ENCODE measurements around the gene DIO2.

The DIO2 gene

GRCh38 chr14:80213602-80214001 lies 2.3 kb upstream of the DIO2 start:
- H3K27me3 ChIP-seq (ENCODE audit: insufficient read depth, low read length), result peaks cover 8% of the 10 kb centered on the region; the same call in 1 of the 2 replicates
- H3K79me2 ChIP-seq (ENCODE audit: control insufficient read depth, insufficient read depth, low read length, unreplicated experiment), result no peaks in the 10 kb centered on the region
- H3K36me3 ChIP-seq (ENCODE audit: insufficient read depth, low read length), result no peaks in the 10 kb centered on the region
- no peak overlapping the region for H2AFZ ChIP-seq (ENCODE audit: low read length, unreplicated experiment)
- H3K4me1 ChIP-seq (ENCODE audit: control insufficient read depth, insufficient read depth, low read length, unreplicated experiment), result peaks cover 20% of the 10 kb centered on the region
- H3K27ac ChIP-seq (ENCODE audit: low read depth, low read length), result no peak overlapping the region
- no peak overlapping the region for H3K4me3 ChIP-seq (ENCODE audit: low read depth, low read length)

DNA sequence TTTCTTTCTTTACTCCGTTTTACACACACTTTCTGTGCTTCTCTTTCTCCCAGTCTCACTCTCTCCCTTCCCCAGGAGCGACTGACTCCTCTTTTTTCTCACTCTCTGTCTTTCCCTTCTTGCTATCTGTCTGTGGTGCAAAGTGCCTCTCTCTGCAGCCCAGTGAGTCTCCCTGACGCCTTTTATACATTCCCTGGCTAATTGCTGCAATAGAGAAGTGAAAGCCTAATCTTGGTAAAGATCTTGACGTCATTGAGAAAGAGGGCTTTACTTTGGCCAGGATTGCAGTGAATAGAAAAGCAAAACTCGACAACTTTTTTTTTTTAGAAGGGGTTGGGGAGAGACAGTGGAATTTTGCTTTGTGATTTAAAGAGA lies 706 bp upstream of the DIO2 start:
- Histone ChIP-seq H3K79me2 (ENCODE audit: control insufficient read depth, insufficient read depth, low read length, unreplicated experiment) (no peaks in the 10 kb centered on the region), H3K36me3 (ENCODE audit: insufficient read depth, low read length) (no peaks in the 10 kb centered on the region), H3K4me1 (ENCODE audit: control insufficient read depth, insufficient read depth, low read length, unreplicated experiment) (peaks cover 19% of the 10 kb centered on the region), H3K4me3 (ENCODE audit: low read depth, low read length) (peak overlapping the region; percentile 85), H3K27ac (ENCODE audit: low read depth, low read length) (no peak overlapping the region), H3K27me3 (ENCODE audit: insufficient read depth, low read length) (peaks cover 8% of the 10 kb centered on the region; the same call in 1 of the 2 replicates), H2AFZ (ENCODE audit: low read length, unreplicated experiment) (peak overlapping the region; percentile 91)

DNA sequence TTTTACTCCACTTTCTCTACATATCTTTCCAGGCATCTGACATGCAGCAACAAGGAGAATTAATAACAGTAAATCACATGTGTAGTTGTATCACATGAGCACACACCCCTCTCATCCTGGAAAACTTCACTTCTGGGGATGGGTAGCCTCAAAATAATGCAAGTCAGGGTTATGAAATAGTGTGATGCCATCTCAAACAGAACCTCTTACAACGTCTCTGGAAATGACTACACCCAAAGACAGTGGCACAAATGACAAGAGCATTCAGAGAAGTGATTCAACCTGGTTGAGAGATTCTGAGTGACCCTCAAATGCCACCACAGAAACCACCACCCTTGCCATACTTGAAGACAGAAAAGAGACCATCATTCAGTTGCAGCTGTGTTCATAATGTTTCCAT lies 2.8 kb downstream of the DIO2 start:
- no peak overlapping the region for H2AFZ ChIP-seq (ENCODE audit: low read length, unreplicated experiment)
- H3K4me1 ChIP-seq (ENCODE audit: control insufficient read depth, insufficient read depth, low read length, unreplicated experiment), result peaks cover 4% of the 10 kb centered on the region
- no peak overlapping the region for H3K4me3 ChIP-seq (ENCODE audit: low read depth, low read length)

GRCh38 chr14:80206351-80207080 lies 4.8 kb downstream of the DIO2 start:
- Histone ChIP-seq H3K4me1 (ENCODE audit: control insufficient read depth, insufficient read depth, low read length, unreplicated experiment) (no peaks in the 10 kb centered on the region), H3K27ac (ENCODE audit: low read depth, low read length) (no peak overlapping the region), H2AFZ (ENCODE audit: low read length, unreplicated experiment) (no peak overlapping the region), H3K79me2 (ENCODE audit: control insufficient read depth, insufficient read depth, low read length, unreplicated experiment) (no peaks in the 10 kb centered on the region), H3K4me3 (ENCODE audit: low read depth, low read length) (no peak overlapping the region), H3K36me3 (ENCODE audit: insufficient read depth, low read length) (no peaks in the 10 kb centered on the region), H3K27me3 (ENCODE audit: insufficient read depth, low read length) (peaks cover 8% of the 10 kb centered on the region; the same call in 1 of the 2 replicates)

More for the DNA sequence above, 2.8 kb downstream of the DIO2 start:
- Histone ChIP-seq H3K27me3 (ENCODE audit: insufficient read depth, low read length) (peaks cover 8% of the 10 kb centered on the region; the same call in 1 of the 2 replicates), H3K36me3 (ENCODE audit: insufficient read depth, low read length) (no peaks in the 10 kb centered on the region), H3K79me2 (ENCODE audit: control insufficient read depth, insufficient read depth, low read length, unreplicated experiment) (no peaks in the 10 kb centered on the region), H3K27ac (ENCODE audit: low read depth, low read length) (no peak overlapping the region)

- no peaks in the 10 kb centered on the region for H3K79me2 ChIP-seq (ENCODE audit: control insufficient read depth, insufficient read depth, low read length, unreplicated experiment)
- H3K27me3 ChIP-seq (ENCODE audit: insufficient read depth, low read length), result no peaks in the 10 kb centered on the region
- H3K27ac ChIP-seq (ENCODE audit: low read depth, low read length), result no peak overlapping the region
- H3K36me3 ChIP-seq (ENCODE audit: insufficient read depth, low read length), result no peaks in the 10 kb centered on the region
- H2AFZ ChIP-seq (ENCODE audit: low read length, unreplicated experiment), result no peak overlapping the region
- no peaks in the 10 kb centered on the region for H3K4me1 ChIP-seq (ENCODE audit: control insufficient read depth, insufficient read depth, low read length, unreplicated experiment)
- H3K4me3 ChIP-seq (ENCODE audit: low read depth, low read length), result no peak overlapping the region
Measured at GRCh38 chr14:80202888-80203562, 8.3 kb downstream of the DIO2 start.

GRCh38 chr14:80200093-80200492 lies 11.2 kb downstream of the DIO2 start:
- Histone ChIP-seq H3K79me2 (ENCODE audit: control insufficient read depth, insufficient read depth, low read length, unreplicated experiment) (no peaks in the 10 kb centered on the region), H3K36me3 (ENCODE audit: insufficient read depth, low read length) (no peaks in the 10 kb centered on the region)

GRCh38 chr14:80188571-80188970 lies 22.7 kb downstream of the DIO2 start:
- no peaks in the 10 kb centered on the region for H3K27me3 ChIP-seq (ENCODE audit: insufficient read depth, low read length)
- H3K4me3 ChIP-seq (ENCODE audit: low read depth, low read length), result no peak overlapping the region
- no peaks in the 10 kb centered on the region for H3K4me1 ChIP-seq (ENCODE audit: control insufficient read depth, insufficient read depth, low read length, unreplicated experiment)
- H3K79me2 ChIP-seq (ENCODE audit: control insufficient read depth, insufficient read depth, low read length, unreplicated experiment), result no peaks in the 10 kb centered on the region
- H3K27ac ChIP-seq (ENCODE audit: low read depth, low read length), result no peak overlapping the region
- H3K36me3 ChIP-seq (ENCODE audit: insufficient read depth, low read length), result no peaks in the 10 kb centered on the region
- H2AFZ ChIP-seq (ENCODE audit: low read length, unreplicated experiment), result no peak overlapping the region

More at GRCh38 chr14:80200093-80200492, 11.2 kb downstream of the DIO2 start:
- H3K27ac ChIP-seq (ENCODE audit: low read depth, low read length), result no peak overlapping the region
- no peak overlapping the region for H3K4me3 ChIP-seq (ENCODE audit: low read depth, low read length)
- no peaks in the 10 kb centered on the region for H3K27me3 ChIP-seq (ENCODE audit: insufficient read depth, low read length)
- no peak overlapping the region for H2AFZ ChIP-seq (ENCODE audit: low read length, unreplicated experiment)
- no peaks in the 10 kb centered on the region for H3K4me1 ChIP-seq (ENCODE audit: control insufficient read depth, insufficient read depth, low read length, unreplicated experiment)

DNA sequence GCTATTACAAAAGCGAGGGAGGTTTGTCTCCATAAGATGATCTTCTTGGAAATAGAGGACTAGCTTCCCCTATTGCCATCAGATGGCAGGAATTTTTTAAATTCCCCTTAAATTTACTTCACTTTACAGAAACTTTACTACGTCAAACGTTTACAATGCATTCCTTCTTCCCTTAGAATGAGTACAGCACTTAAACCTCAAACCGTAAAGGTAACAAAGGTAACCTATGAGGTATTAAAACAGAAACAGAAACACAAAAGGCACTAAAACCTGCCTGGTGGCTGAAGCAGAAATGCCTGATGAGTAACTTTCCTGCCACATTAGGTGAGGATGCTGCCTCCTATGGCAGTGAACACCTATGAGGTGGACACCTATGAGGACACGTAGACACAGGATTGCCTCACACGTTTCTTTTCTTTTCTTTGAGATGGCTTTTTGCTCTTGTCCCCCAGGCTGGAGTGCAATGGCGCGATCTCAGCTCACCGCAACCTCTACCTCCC lies 25.0 kb downstream of the DIO2 start:
- H3K27me3 ChIP-seq (ENCODE audit: insufficient read depth, low read length), result no peaks in the 10 kb centered on the region
- no peaks in the 10 kb centered on the region for H3K4me1 ChIP-seq (ENCODE audit: control insufficient read depth, insufficient read depth, low read length, unreplicated experiment)
- H2AFZ ChIP-seq (ENCODE audit: low read length, unreplicated experiment), result no peak overlapping the region
- H3K4me3 ChIP-seq (ENCODE audit: low read depth, low read length), result no peak overlapping the region
- no peaks in the 10 kb centered on the region for H3K79me2 ChIP-seq (ENCODE audit: control insufficient read depth, insufficient read depth, low read length, unreplicated experiment)
- H3K36me3 ChIP-seq (ENCODE audit: insufficient read depth, low read length), result no peaks in the 10 kb centered on the region
- no peak overlapping the region for H3K27ac ChIP-seq (ENCODE audit: low read depth, low read length)

DNA sequence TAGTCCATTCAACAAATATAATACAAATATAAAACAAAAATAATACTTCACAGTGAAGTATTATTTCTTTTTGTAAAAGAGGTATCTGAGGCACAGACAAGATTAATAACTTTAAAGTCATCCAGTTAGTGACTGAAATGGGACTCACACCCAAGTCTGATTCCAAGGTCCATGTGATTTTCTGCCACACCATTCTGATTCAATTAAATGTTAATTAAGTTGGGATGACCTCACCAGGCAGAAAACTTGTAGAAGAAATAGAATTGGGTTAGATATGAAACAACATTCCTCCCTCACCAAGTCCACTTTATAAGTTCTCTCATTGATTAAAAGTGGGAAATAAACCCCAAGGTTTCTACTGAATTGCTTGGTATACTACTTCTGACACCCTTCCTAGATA lies 34.4 kb downstream of the DIO2 start:
- H3K79me2 ChIP-seq (ENCODE audit: control insufficient read depth, insufficient read depth, low read length, unreplicated experiment), result no peaks in the 10 kb centered on the region
- H3K4me3 ChIP-seq (ENCODE audit: low read depth, low read length), result no peak overlapping the region
- no peak overlapping the region for H2AFZ ChIP-seq (ENCODE audit: low read length, unreplicated experiment)
- H3K27me3 ChIP-seq (ENCODE audit: insufficient read depth, low read length), result no peaks in the 10 kb centered on the region
- H3K36me3 ChIP-seq (ENCODE audit: insufficient read depth, low read length), result no peaks in the 10 kb centered on the region
- no peak overlapping the region for H3K27ac ChIP-seq (ENCODE audit: low read depth, low read length)
- H3K4me1 ChIP-seq (ENCODE audit: control insufficient read depth, insufficient read depth, low read length, unreplicated experiment), result peaks cover 9% of the 10 kb centered on the region

- no peak overlapping the region for H3K4me3 ChIP-seq (ENCODE audit: low read depth, low read length)
- H3K27ac ChIP-seq (ENCODE audit: low read depth, low read length), result no peak overlapping the region
- no peaks in the 10 kb centered on the region for H3K36me3 ChIP-seq (ENCODE audit: insufficient read depth, low read length)
- peaks cover 9% of the 10 kb centered on the region for H3K4me1 ChIP-seq (ENCODE audit: control insufficient read depth, insufficient read depth, low read length, unreplicated experiment)
- no peaks in the 10 kb centered on the region for H3K27me3 ChIP-seq (ENCODE audit: insufficient read depth, low read length)
- H2AFZ ChIP-seq (ENCODE audit: low read length, unreplicated experiment), result no peak overlapping the region
- no peaks in the 10 kb centered on the region for H3K79me2 ChIP-seq (ENCODE audit: control insufficient read depth, insufficient read depth, low read length, unreplicated experiment)
Measured at GRCh38 chr14:80172375-80173051, 38.8 kb downstream of the DIO2 start.
